ENCODE results near the gene CMSS1. TPM values are rescaled to one million over a fixed set of nuclear protein-coding genes. Genes with fewer than 3 reads are reported as not detected.

CMSS1 gene
- total and polyA plus RNA-seq, 2 of the 13 experiments (the other 11 are each of a cell fraction or from before 2014, with no cell fraction given), result 6.4 to 48.7 TPM

DNA sequence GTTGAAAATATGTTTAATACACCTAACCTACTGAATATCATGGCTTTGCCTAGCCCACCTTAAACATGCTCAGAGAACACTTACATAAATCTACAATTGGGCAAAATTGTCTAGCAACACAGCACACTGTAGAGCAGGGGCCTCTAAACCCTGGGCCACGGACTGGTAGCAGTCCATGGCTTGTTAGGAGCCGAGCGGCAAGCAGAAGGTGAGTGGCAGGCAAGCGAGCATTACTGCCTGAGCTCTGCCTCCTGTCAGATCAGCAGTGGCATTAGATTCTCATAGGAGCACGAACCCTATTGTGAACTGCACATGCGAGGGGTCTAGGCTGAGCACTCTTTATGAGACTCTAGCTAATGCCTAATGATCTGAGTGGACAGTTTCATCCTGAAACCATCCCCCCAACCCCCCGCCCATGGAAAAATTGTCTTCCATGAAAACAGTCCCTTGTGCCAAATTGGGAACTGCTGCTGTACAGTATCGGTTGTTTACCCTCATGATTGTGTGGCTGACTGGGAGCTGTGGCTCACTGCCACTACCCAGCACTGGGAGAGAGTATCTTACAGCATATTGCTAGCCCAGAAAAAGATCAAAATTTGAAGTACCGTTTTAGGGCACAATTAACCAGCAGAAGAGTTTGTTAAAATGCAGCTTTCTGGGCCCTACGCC is 26.1 kb downstream of the CMSS1 start (continued):
- TF ChIP-seq, protein P1, sequence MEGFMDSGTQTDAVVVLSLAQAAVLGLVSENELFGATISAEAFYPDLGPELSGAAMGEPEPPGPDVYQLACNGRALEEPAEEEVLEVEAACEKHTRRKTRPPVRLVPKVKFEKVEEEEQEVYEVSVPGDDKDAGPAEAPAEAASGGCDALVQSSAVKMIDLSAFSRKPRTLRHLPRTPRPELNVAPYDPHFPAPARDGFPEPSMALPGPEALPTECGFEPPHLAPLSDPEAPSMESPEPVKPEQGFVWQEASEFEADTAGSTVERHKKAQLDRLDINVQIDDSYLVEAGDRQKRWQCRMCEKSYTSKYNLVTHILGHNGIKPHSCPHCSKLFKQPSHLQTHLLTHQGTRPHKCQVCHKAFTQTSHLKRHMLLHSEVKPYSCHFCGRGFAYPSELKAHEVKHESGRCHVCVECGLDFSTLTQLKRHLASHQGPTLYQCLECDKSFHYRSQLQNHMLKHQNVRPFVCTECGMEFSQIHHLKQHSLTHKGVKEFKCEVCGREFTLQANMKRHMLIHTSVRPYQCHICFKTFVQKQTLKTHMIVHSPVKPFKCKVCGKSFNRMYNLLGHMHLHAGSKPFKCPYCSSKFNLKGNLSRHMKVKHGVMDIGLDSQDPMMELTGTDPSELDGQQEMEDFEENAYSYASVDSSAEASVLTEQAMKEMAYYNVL (CRISPR knock-in tag; IDR thresholded peaks at IDR 0.05; ENCODE audit: borderline replicate concordance), result no peak
- TF ChIP-seq, protein P2, sequence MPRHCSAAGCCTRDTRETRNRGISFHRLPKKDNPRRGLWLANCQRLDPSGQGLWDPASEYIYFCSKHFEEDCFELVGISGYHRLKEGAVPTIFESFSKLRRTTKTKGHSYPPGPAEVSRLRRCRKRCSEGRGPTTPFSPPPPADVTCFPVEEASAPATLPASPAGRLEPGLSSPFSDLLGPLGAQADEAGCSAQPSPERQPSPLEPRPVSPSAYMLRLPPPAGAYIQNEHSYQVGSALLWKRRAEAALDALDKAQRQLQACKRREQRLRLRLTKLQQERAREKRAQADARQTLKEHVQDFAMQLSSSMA (CRISPR knock-in tag; IDR thresholded peaks at IDR 0.05), result no peak
- no peak for TF ChIP-seq ZNF605 (CRISPR knock-in tag; IDR thresholded peaks at IDR 0.05)
- TF ChIP-seq ZNF761 (CRISPR knock-in tag; conservative IDR thresholded peaks at IDR 0.05), result no peak
- TF ChIP-seq SOX6 (IDR thresholded peaks at IDR 0.05), result no peak
- 0 out of 2 replicates have a peak, but pooled peaks have one; percentile 27 for TF ChIP-seq SOX6 (CRISPR knock-in tag; IDR thresholded peaks at IDR 0.05)

DNA sequence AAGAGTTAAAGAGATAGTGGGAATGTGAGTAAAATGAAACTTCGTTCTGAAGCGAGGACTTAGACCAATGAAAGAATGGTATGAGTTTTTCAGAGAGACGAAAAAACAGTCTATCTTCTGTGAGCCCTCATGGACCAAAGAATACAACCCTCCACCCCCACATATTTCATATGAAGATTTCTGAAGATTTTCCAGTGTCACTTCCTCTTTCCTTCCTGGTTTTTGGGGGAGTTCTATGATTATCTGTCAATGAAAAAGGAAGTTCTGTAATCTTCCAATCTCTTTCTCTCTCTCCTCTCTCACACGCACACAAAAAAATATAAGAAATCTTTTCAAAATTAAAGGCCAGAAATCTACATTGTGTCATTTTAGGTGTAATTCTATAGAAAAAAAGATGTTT is 27.7 kb downstream of the CMSS1 start:
- ChIA-PET POLR2A (interaction anchor here (1.4 to 2.1 kb wide), 2 partner anchors 27 to 415 kb away, joined by 3 to 9 read pairs; partner anchors contain the start of genes CMSS1 and TBC1D23), CTCF (ENCODE audit: low intra/inter-chr PET ratio, low total read pairs) (no interaction called here)
- Histone ChIP-seq H2AFZ (ENCODE audit: low read length) (no peak overlapping the region), H3K4me1 (ENCODE audit: insufficient read depth, low read length) (peaks cover 37% of the 10 kb centered on the region), H3K4me2 (ENCODE audit: low read depth, low read length) (no peak overlapping the region), H3K4me3 (replicated peaks in 1 of 3; ENCODE audit: insufficient read depth in 1 of 3, low read depth in 2 of 3, low read length in 3 of 3) (no peak overlapping the region), H3K36me3 (replicated peaks in 1 of 2; ENCODE audit: control insufficient read depth in 1 of 2, insufficient read depth in 2 of 2, low read length in 2 of 2) (peaks cover 10 to 17% of the 10 kb centered on the region in 2 experiments), H3K27me3 (ENCODE audit: control insufficient read depth in 1 of 2, insufficient read depth in 2 of 2, low read length in 2 of 2) (no peaks in the 10 kb centered on the region), H3K79me2 (ENCODE audit: insufficient read depth, low read length) (peaks cover 13% of the 10 kb centered on the region), H3K9me3 (ENCODE audit: low read length) (no peaks in the 10 kb centered on the region), H3K27ac (ENCODE audit: extremely low read length, insufficient read depth, low read length) (no peak overlapping the region), H4K20me1 (ENCODE audit: insufficient read depth, low read length) (peaks cover 19% of the 10 kb centered on the region), H3K9ac (ENCODE audit: insufficient read depth, low read depth, low read length) (no peak overlapping the region)
- BruUV-seq (replicated peaks), result no TSS peak
- intact Hi-C loops (cut with micrococcal nuclease; ENCODE audit: unreplicated experiment) (no loop called here), in situ Hi-C loops (cut with HindIII; ENCODE audit: extremely low pct_ligation_motif_present, low pct_unique_long_range_greater_than_20kb) (loop anchor here (25.0 kb wide), 1 partner anchor 742 kb away; no protein-coding TSS in a partner anchor)
- FAIRE-seq (no peak), DNase-seq (ENCODE audit: low spot score) (no peak), ATAC-seq (no peak)
- 97% methylated on average over 4 of the region's 4 CpGs for WGBS (ENCODE audit: low lambda C conversion rate)
- TF ChIP-seq SP5 (CRISPR knock-in tag; IDR thresholded peaks at IDR 0.05; ENCODE audit: borderline replicate concordance, low read depth) (no peak), ZNF839 (CRISPR knock-in tag; IDR thresholded peaks at IDR 0.05; ENCODE audit: borderline replicate concordance) (no peak), FOSL1 (CRISPR knock-in tag; IDR thresholded peaks at IDR 0.05; ENCODE audit: borderline replicate concordance) (no peak), HNRNPLL (IDR thresholded peaks at IDR 0.05; ENCODE audit: low read depth, low read length, poor library complexity, severe bottlenecking) (no peak), ZNF329 (CRISPR knock-in tag; IDR thresholded peaks at IDR 0.05; ENCODE audit: low read depth) (no peak), FIP1L1 (IDR thresholded peaks at IDR 0.05; ENCODE audit: borderline replicate concordance, insufficient read depth, low read depth, low read length) (no peak)
- TF ChIP-seq, protein P3, sequence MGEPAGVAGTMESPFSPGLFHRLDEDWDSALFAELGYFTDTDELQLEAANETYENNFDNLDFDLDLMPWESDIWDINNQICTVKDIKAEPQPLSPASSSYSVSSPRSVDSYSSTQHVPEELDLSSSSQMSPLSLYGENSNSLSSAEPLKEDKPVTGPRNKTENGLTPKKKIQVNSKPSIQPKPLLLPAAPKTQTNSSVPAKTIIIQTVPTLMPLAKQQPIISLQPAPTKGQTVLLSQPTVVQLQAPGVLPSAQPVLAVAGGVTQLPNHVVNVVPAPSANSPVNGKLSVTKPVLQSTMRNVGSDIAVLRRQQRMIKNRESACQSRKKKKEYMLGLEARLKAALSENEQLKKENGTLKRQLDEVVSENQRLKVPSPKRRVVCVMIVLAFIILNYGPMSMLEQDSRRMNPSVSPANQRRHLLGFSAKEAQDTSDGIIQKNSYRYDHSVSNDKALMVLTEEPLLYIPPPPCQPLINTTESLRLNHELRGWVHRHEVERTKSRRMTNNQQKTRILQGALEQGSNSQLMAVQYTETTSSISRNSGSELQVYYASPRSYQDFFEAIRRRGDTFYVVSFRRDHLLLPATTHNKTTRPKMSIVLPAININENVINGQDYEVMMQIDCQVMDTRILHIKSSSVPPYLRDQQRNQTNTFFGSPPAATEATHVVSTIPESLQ (CRISPR knock-in tag; conservative IDR thresholded peaks at IDR 0.05), result no peak
- TF ChIP-seq, protein P4, sequence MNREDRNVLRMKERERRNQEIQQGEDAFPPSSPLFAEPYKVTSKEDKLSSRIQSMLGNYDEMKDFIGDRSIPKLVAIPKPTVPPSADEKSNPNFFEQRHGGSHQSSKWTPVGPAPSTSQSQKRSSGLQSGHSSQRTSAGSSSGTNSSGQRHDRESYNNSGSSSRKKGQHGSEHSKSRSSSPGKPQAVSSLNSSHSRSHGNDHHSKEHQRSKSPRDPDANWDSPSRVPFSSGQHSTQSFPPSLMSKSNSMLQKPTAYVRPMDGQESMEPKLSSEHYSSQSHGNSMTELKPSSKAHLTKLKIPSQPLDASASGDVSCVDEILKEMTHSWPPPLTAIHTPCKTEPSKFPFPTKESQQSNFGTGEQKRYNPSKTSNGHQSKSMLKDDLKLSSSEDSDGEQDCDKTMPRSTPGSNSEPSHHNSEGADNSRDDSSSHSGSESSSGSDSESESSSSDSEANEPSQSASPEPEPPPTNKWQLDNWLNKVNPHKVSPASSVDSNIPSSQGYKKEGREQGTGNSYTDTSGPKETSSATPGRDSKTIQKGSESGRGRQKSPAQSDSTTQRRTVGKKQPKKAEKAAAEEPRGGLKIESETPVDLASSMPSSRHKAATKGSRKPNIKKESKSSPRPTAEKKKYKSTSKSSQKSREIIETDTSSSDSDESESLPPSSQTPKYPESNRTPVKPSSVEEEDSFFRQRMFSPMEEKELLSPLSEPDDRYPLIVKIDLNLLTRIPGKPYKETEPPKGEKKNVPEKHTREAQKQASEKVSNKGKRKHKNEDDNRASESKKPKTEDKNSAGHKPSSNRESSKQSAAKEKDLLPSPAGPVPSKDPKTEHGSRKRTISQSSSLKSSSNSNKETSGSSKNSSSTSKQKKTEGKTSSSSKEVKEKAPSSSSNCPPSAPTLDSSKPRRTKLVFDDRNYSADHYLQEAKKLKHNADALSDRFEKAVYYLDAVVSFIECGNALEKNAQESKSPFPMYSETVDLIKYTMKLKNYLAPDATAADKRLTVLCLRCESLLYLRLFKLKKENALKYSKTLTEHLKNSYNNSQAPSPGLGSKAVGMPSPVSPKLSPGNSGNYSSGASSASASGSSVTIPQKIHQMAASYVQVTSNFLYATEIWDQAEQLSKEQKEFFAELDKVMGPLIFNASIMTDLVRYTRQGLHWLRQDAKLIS (CRISPR knock-in tag; IDR thresholded peaks at IDR 0.05), result no peak

All from HepG2 (cell line).